GM12878 (cell line): ENCODE results near the gene CHRNA5. TPM values are rescaled to one million over a fixed set of nuclear protein-coding genes. Genes with fewer than 3 reads are reported as not detected.

Experiments
- ATAC-seq: fragments of 200-7000 bp; cut with Tn5 transposase; 3 replicates; pipeline ENCODE4 v1.9.1; 2020; ENCODE audit warnings: mild to moderate bottlenecking, moderate library complexity
- BruUV-seq: library from RNA; stranded (reverse); fragments of 400-500 nt; replicated peaks from 2 replicates; lab custom pipeline; 2021; lab: Mats Ljungman, UMichigan
- CTCF ChIA-PET: fragments of 300-600 bp; sonication (Branson Sonifier 250); formaldehyde crosslinking; extraction: SDS; loops from one replicate; lab custom pipeline; 2021; ENCODE audit warnings: inconsistent platforms; lab: Yijun Ruan, JAX
- POLR2A ChIA-PET: fragments of 350-600 bp; formaldehyde crosslinking; extraction: SDS; loops from one replicate; lab custom pipeline; 2021; ENCODE audit warnings: inconsistent platforms; lab: Charles Lee
- RAD21 ChIA-PET: fragments of 300-600 bp; sonication (Branson Sonifier 250); formaldehyde crosslinking; loops from one replicate; lab custom pipeline; 2023; ENCODE audit warnings: antibody characterized with exemption; ENCODE audit not compliant: unreplicated experiment; lab: Charles Lee
- SMC1A ChIA-PET: fragments of 300-600 bp; sonication (Branson Sonifier 250); formaldehyde crosslinking; loops from one replicate; lab custom pipeline; 2023; ENCODE audit not compliant: unreplicated experiment, uncharacterized antibody; lab: Charles Lee
- DNase-seq: peaks from one replicate; pipeline ENCODE4 v3.0.0-alpha.2; 2011; ENCODE audit warnings: low read depth, low spot score
- FAIRE-seq: peaks from 3 replicates; lab custom pipeline; 2011; peaks lifted over from hg19 to GRCh38; lab: Jason Lieb, UNC
- H2AFZ ChIP-seq: 2 replicates; pipeline ENCODE4 v1.6.0; 2011; ENCODE audit warnings: low read depth, low read length, control low read depth; ENCODE audit not compliant: control insufficient read depth
- H3K27ac ChIP-seq: 2 replicates; pipeline ENCODE4 v1.5.1; 2011; ENCODE audit warnings: control low read depth; ENCODE audit not compliant: control insufficient read depth, insufficient read depth
- H3K27me3 ChIP-seq, 2 experiments: replicated peaks in 1 of 2; 2 replicates each; pipeline versions ENCODE4 v1.6.0 to v1.6.1; 2011; ENCODE audit warnings: low read length in 1 of 2; ENCODE audit not compliant: control insufficient read depth in 2 of 2, insufficient read depth in 2 of 2
- H3K36me3 ChIP-seq, 2 experiments: 2 replicates each; pipeline ENCODE4 v1.5.1; 2011; ENCODE audit warnings: low read length in 1 of 2; ENCODE audit not compliant: control insufficient read depth in 2 of 2, insufficient read depth in 2 of 2
- H3K4me1 ChIP-seq: 2 replicates; pipeline ENCODE4 v1.6.1; 2011; ENCODE audit warnings: mild to moderate bottlenecking, low read length, moderate library complexity, mixed read lengths; ENCODE audit not compliant: control insufficient read depth, insufficient read depth
- H3K4me2 ChIP-seq: 2 replicates; pipeline ENCODE4 v1.6.0; 2011; ENCODE audit warnings: control low read depth; ENCODE audit not compliant: control insufficient read depth, insufficient read depth
- H3K4me3 ChIP-seq: fragments of 200-600 bp; sonication (generic); 2 replicates; pipeline ENCODE4 v1.5.1; 2016
- H3K79me2 ChIP-seq: 2 replicates; pipeline ENCODE4 v1.6.0; 2011; ENCODE audit warnings: low read length; ENCODE audit not compliant: control insufficient read depth, insufficient read depth
- H3K9ac ChIP-seq: 2 replicates; pipeline ENCODE4 v1.8.0; 2011; ENCODE audit warnings: low read length, control low read depth, mixed read lengths; ENCODE audit not compliant: control insufficient read depth, insufficient read depth
- H3K9me3 ChIP-seq: replicated peaks from 3 replicates; pipeline ENCODE4 v1.5.1; 2011; ENCODE audit warnings: mild to moderate bottlenecking, low read length; ENCODE audit not compliant: control insufficient read depth, insufficient read depth
- H4K20me1 ChIP-seq: 2 replicates; pipeline ENCODE4 v1.6.0; 2011; ENCODE audit not compliant: control insufficient read depth, insufficient read depth
- ATF7 ChIP-seq: fragments of 450-650 bp; IDR thresholded peaks from 2 replicates; pipeline ENCODE4 v1.6.1; 2016; ENCODE audit warnings: low read depth, mild to moderate bottlenecking
- BCL3 ChIP-seq: IDR thresholded peaks from 2 replicates; pipeline ENCODE4 v1.6.1; 2011; ENCODE audit warnings: borderline replicate concordance, low read depth, mild to moderate bottlenecking, moderate library complexity, low read length; ENCODE audit not compliant: insufficient read depth, poor library complexity, severe bottlenecking
- CBX3 ChIP-seq: fragments of 200-600 bp; sonication (generic); IDR thresholded peaks from 2 replicates; pipeline ENCODE4 v1.6.1; 2016; ENCODE audit warnings: low read depth, borderline replicate concordance
- FOS ChIP-seq: IDR thresholded peaks from 3 replicates; pipeline ENCODE4 v1.6.1; 2011; ENCODE audit warnings: borderline replicate concordance; ENCODE audit not compliant: insufficient read length; ENCODE audit errors: extremely low read depth
- SIX5 ChIP-seq: IDR thresholded peaks from 2 replicates; pipeline ENCODE4 v1.6.1; 2011; ENCODE audit warnings: mild to moderate bottlenecking, low read depth, low read length, moderate library complexity; ENCODE audit not compliant: severe bottlenecking
- WGBS: methylation state at CpG from one replicate; pipeline ENCODE4 v1.1.6; 2016; ENCODE audit warnings: low lambda C conversion rate; ENCODE audit not compliant: insufficient replicate concordance, insufficient coverage; ENCODE audit errors: missing lambda C conversion rate; 5-methylcytosine and 5-hydroxymethylcytosine counted together
- in situ Hi-C: fragments of 300-500 bp; cut with MboI; formaldehyde crosslinking; loops from 9 replicates; pipeline ENCODE4 v1.14.3; 2018; ENCODE audit warnings: mixed read lengths
- intact Hi-C: fragments of 100-400 bp; cut with micrococcal nuclease; formaldehyde crosslinking; loops from one replicate; pipeline ENCODE4 v1.14.2; 2022; ENCODE audit not compliant: unreplicated experiment
- polyA plus RNA-seq, 11 experiments: library from polyadenylated mRNA; depleted of rRNA in 4 of 11; unstranded in 6 of 11; stranded (reverse) in 5 of 11; fragments of >200 nt; fragmentation: Nextera tagmentation in 4 of 11; fragmentation: Illumina TruSeq in 1 of 11; extraction: Ambion mirVana in 4 of 11; extraction: Trizol in 1 of 11; gene quantifications; 1 replicate in 1 of 11; 2 replicates in 10 of 11; pipeline versions ENCODE4 v1.2.1 to v1.2.3, GENCODE V29; 2011 to 2016; ENCODE audit warnings: inconsistent platforms in 2 of 11, missing spikeins in 2 of 11, low read depth in 1 of 11
- total RNA-seq, 4 experiments: library from RNA; depleted of rRNA in 3 of 4; stranded (reverse); fragments of >200 nt in 3 of 4; fragmentation: Illumina TruSeq in 1 of 4; extraction: Trizol in 1 of 4; gene quantifications; 2 replicates each; pipeline versions ENCODE4 v1.2.1 to v1.2.3, GENCODE V29; 2013 to 2021
- TF ChIP-seq, protein P1 (sequence below): fragments of 450-650 bp; IDR thresholded peaks from 2 replicates; pipeline ENCODE4 v1.6.1; 2017; ENCODE audit warnings: antibody characterized with exemption, mild to moderate bottlenecking, moderate library complexity

CHRNA5 gene
- total and polyA plus RNA-seq, 10 of the 15 experiments (the other 5 are each of a cell fraction or from before 2014, with no cell fraction given) = 0.74 to 21.4 (median 12.7) TPM

GRCh38 chr15:78623786-78624497, 58.6 kb downstream of the CHRNA5 start:
- POLR2A ChIA-PET = no interaction called here

More at GRCh38 chr15:78623786-78624497, 58.6 kb downstream of the CHRNA5 start:
- ATAC-seq (no peak), DNase-seq (no peak), FAIRE-seq (no peak)
- 30% methylated on average over 7 of the region's 7 CpGs for WGBS
- Histone ChIP-seq H3K4me3 (no peak overlapping the region), H2AFZ (no peak overlapping the region), H4K20me1 (no peaks in the 10 kb centered on the region), H3K36me3 (no peaks in the 10 kb centered on the region), H3K27me3 (peaks cover 2 to 9% of the 10 kb centered on the region in 2 experiments), H3K4me2 (no peak overlapping the region), H3K9ac (no peak overlapping the region), H3K79me2 (no peaks in the 10 kb centered on the region), H3K9me3 (no peaks in the 10 kb centered on the region), H3K27ac (no peak overlapping the region), H3K4me1 (no peaks in the 10 kb centered on the region)
- intact Hi-C loops = no loop called here
- SMC1A ChIA-PET = no interaction called here
- in situ Hi-C loops = no loop called here
- RAD21 ChIA-PET = no interaction called here
- TF ChIP-seq BCL3 = no peak
- no peak for TF ChIP-seq FOS
- TF ChIP-seq, protein P1, sequence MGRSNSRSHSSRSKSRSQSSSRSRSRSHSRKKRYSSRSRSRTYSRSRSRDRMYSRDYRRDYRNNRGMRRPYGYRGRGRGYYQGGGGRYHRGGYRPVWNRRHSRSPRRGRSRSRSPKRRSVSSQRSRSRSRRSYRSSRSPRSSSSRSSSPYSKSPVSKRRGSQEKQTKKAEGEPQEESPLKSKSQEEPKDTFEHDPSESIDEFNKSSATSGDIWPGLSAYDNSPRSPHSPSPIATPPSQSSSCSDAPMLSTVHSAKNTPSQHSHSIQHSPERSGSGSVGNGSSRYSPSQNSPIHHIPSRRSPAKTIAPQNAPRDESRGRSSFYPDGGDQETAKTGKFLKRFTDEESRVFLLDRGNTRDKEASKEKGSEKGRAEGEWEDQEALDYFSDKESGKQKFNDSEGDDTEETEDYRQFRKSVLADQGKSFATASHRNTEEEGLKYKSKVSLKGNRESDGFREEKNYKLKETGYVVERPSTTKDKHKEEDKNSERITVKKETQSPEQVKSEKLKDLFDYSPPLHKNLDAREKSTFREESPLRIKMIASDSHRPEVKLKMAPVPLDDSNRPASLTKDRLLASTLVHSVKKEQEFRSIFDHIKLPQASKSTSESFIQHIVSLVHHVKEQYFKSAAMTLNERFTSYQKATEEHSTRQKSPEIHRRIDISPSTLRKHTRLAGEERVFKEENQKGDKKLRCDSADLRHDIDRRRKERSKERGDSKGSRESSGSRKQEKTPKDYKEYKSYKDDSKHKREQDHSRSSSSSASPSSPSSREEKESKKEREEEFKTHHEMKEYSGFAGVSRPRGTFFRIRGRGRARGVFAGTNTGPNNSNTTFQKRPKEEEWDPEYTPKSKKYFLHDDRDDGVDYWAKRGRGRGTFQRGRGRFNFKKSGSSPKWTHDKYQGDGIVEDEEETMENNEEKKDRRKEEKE = no peak
- TF ChIP-seq ATF7 = no peak
- TF ChIP-seq CBX3 = no peak
- TF ChIP-seq SIX5 = no peak
- CTCF ChIA-PET = interaction anchor here (0.6 to 1.3 kb wide), 2 partner anchors 86 to 132 kb away, joined by 3 to 6 read pairs; no protein-coding TSS in a partner anchor
- no TSS peak for BruUV-seq
